SK-N-SH (cell line): ENCODE data around the gene S100A7. TPM values are rescaled to one million over a fixed set of nuclear protein-coding genes. Genes with fewer than 3 reads are reported as not detected.

Experiments
- CTCF ChIA-PET: fragments of 300-600, 350-600 bp; formaldehyde crosslinking; extraction: SDS; loops from one replicate; lab custom pipeline; 2021; lab: Yijun Ruan, JAX
- POLR2A ChIA-PET: fragments of 350-600 bp; sonication (Branson Sonifier 250); formaldehyde crosslinking; extraction: SDS; loops from one replicate; lab custom pipeline; 2020; ENCODE audit warnings: antibody characterized with exemption, inconsistent platforms; lab: Yijun Ruan, JAX
- DNase-seq: peaks from one replicate; pipeline ENCODE4 v3.0.0; 2012
- H2AFZ ChIP-seq: fragments of 200-600 bp; sonication (generic); 2 replicates; pipeline ENCODE4 v1.8.1; 2016; ENCODE audit warnings: antibody characterized with exemption, mild to moderate bottlenecking, low read depth
- H3F3A ChIP-seq: fragments of 200-600 bp; sonication (generic); replicated peaks from 2 replicates; pipeline ENCODE3; 2016; ENCODE audit warnings: antibody characterized with exemption, mild to moderate bottlenecking; ENCODE audit not compliant: insufficient read depth
- H3K27ac ChIP-seq, 2 experiments: fragments of 200-500 bp in 1 of 2; fragments of 200-600 bp in 1 of 2; sonication (Bioruptor generic) in 1 of 2; sonication (generic), shearing (Covaris generic) in 1 of 2; 2 replicates each; pipeline versions ENCODE4 v1.5.1 to v1.6.1; 2014 to 2016; ENCODE audit warnings: low read depth in 2 of 2, inconsistent platforms in 1 of 2, low read length in 1 of 2, mild to moderate bottlenecking in 1 of 2, mixed read lengths in 1 of 2
- H3K27me3 ChIP-seq: fragments of 200-600 bp; sonication (generic), shearing (Covaris generic); 2 replicates; pipeline ENCODE4 v1.6.1; 2016; ENCODE audit warnings: mixed run types; ENCODE audit not compliant: insufficient read depth
- H3K36me3 ChIP-seq, 2 experiments: fragments of 200-500 bp in 1 of 2; fragments of 200-600 bp in 1 of 2; sonication (Bioruptor generic) in 1 of 2; sonication (generic) in 1 of 2; replicated peaks in 1 of 2; 2 replicates each; pipeline versions ENCODE3 to v1.5.1; 2014 to 2016; ENCODE audit warnings: low read length in 1 of 2, mild to moderate bottlenecking in 1 of 2; ENCODE audit not compliant: insufficient read depth in 2 of 2, control insufficient read depth in 1 of 2
- H3K4me1 ChIP-seq, 2 experiments: fragments of 200-500 bp in 1 of 2; fragments of 200-600 bp in 1 of 2; sonication (Bioruptor generic) in 1 of 2; sonication (generic), shearing (Covaris generic) in 1 of 2; 2 replicates each; pipeline versions ENCODE4 v1.5.1 to v1.6.1; 2014 to 2016; ENCODE audit warnings: low read depth in 1 of 2, low read length in 1 of 2, mixed run types in 1 of 2; ENCODE audit not compliant: insufficient read depth in 2 of 2, control insufficient read depth in 1 of 2
- H3K4me2 ChIP-seq: fragments of 200-600 bp; sonication (generic), shearing (Covaris generic); 2 replicates; pipeline ENCODE4 v1.6.1; 2017; ENCODE audit warnings: mixed run types
- H3K4me3 ChIP-seq, 2 experiments: fragments of 200-500 bp in 1 of 2; fragments of 200-600 bp in 1 of 2; sonication (Bioruptor generic) in 1 of 2; sonication (generic), shearing (Covaris generic) in 1 of 2; 2 replicates each; pipeline versions ENCODE4 v1.5.1 to v1.8.1; 2014 to 2016; ENCODE audit warnings: low read depth in 2 of 2, inconsistent platforms in 1 of 2, low read length in 1 of 2, mild to moderate bottlenecking in 1 of 2, mixed read lengths in 1 of 2, moderate library complexity in 1 of 2
- H3K79me2 ChIP-seq: fragments of 200-600 bp; sonication (generic); 2 replicates; pipeline ENCODE4 v1.8.1; 2017; ENCODE audit warnings: mild to moderate bottlenecking; ENCODE audit not compliant: insufficient read depth
- H3K9ac ChIP-seq: fragments of 200-600 bp; sonication (generic); 2 replicates; pipeline ENCODE4 v1.6.1; 2017; ENCODE audit warnings: mixed run types
- H3K9me2 ChIP-seq: fragments of 200-600 bp; sonication (generic); 2 replicates; pipeline ENCODE4 v1.6.1; 2017; ENCODE audit warnings: mixed run types
- H3K9me3 ChIP-seq: fragments of 200-600 bp; sonication (generic); 2 replicates; pipeline ENCODE4 v1.6.1; 2017; ENCODE audit warnings: mixed run types, mild to moderate bottlenecking, moderate library complexity
- H4K20me1 ChIP-seq: fragments of 200-600 bp; sonication (generic); 2 replicates; pipeline ENCODE4 v1.6.1; 2017; ENCODE audit warnings: mild to moderate bottlenecking, mixed run types; ENCODE audit not compliant: insufficient read depth
- CHD2 ChIP-seq: fragments of 150-350 bp; IDR thresholded peaks from 2 replicates; pipeline ENCODE4 v1.6.1; 2018; ENCODE audit warnings: low read length; ENCODE audit not compliant: partially characterized antibody
- EP300 ChIP-seq, 2 experiments: IDR thresholded peaks; 2 replicates each; pipeline versions ENCODE4 v1.4.0 to v1.6.1; 2012; ENCODE audit warnings: borderline replicate concordance in 1 of 2, low read depth in 1 of 2, low read length in 1 of 2
- FOSL2 ChIP-seq: IDR thresholded peaks from 2 replicates; pipeline ENCODE4 v1.4.0; 2012; ENCODE audit warnings: low read depth, mild to moderate bottlenecking, moderate library complexity, borderline replicate concordance
- GATA2 ChIP-seq: sonication (generic); formaldehyde crosslinking; IDR thresholded peaks from 2 replicates; pipeline ENCODE4 v1.5.0; 2020; ENCODE audit warnings: mild to moderate bottlenecking, missing genetic modification reagents
- JUND ChIP-seq: IDR thresholded peaks from 2 replicates; pipeline ENCODE4 v1.4.0; 2012
- MXI1 ChIP-seq: IDR thresholded peaks from 2 replicates; pipeline ENCODE4 v1.6.1; 2012; ENCODE audit warnings: mild to moderate bottlenecking, low read depth, low read length, improper control_type of control experiment
- NFIC ChIP-seq: IDR thresholded peaks from 2 replicates; pipeline ENCODE4 v1.4.0; 2012; ENCODE audit warnings: borderline replicate concordance
- NRF1 ChIP-seq: IDR thresholded peaks from 2 replicates; pipeline ENCODE4 v1.6.1; 2012; ENCODE audit warnings: low read depth, mild to moderate bottlenecking, low read length
- POLR2AphosphoS5 ChIP-seq: IDR thresholded peaks from 2 replicates; pipeline ENCODE4 v1.6.1; 2012; ENCODE audit warnings: low read depth, low read length
- RAD21 ChIP-seq: IDR thresholded peaks from 2 replicates; pipeline ENCODE4 v1.6.1; 2012; ENCODE audit warnings: mild to moderate bottlenecking, low read length
- RCOR1 ChIP-seq: fragments of 150-350 bp; IDR thresholded peaks from 2 replicates; pipeline ENCODE4 v1.6.1; 2017; ENCODE audit warnings: antibody characterized with exemption, low read length
- RXRA ChIP-seq: IDR thresholded peaks from 2 replicates; pipeline ENCODE4 v1.4.0; 2012; ENCODE audit warnings: low read depth, mild to moderate bottlenecking, borderline replicate concordance
- SIN3A ChIP-seq: IDR thresholded peaks from 2 replicates; pipeline ENCODE4 v1.6.1; 2012; ENCODE audit warnings: low read depth, mild to moderate bottlenecking, low read length, moderate library complexity, borderline replicate concordance
- TEAD4 ChIP-seq: IDR thresholded peaks from 2 replicates; pipeline ENCODE4 v1.4.0; 2012; ENCODE audit warnings: mild to moderate bottlenecking, borderline replicate concordance; ENCODE audit not compliant: insufficient read depth
- WGBS: methylation state at CpG from one replicate; pipeline ENCODE4 v1.1.6; 2017; ENCODE audit warnings: low lambda C conversion rate; 5-methylcytosine and 5-hydroxymethylcytosine counted together
- polyA plus RNA-seq, 3 experiments: library from polyadenylated mRNA; depleted of rRNA; stranded (reverse); fragments of >200 nt; gene quantifications; 2 replicates each; pipeline ENCODE4 v1.2.3, GENCODE V29; 2012
- TF ChIP-seq, protein P1 (sequence below): IDR thresholded peaks from 2 replicates; pipeline ENCODE4; 2012
- TF ChIP-seq, protein P2 (sequence below): IDR thresholded peaks from 2 replicates; pipeline ENCODE4 v1.4.0; 2012; ENCODE audit warnings: low read depth
- TF ChIP-seq, protein P3 (sequence below): IDR thresholded peaks from 2 replicates; pipeline ENCODE4 v1.4.0; 2012; ENCODE audit warnings: low read depth, borderline replicate concordance
- TF ChIP-seq, protein P4 (sequence below): IDR thresholded peaks from 2 replicates; pipeline ENCODE4 v1.4.0; 2012; ENCODE audit warnings: low read depth, borderline replicate concordance
- TF ChIP-seq, protein P5 (sequence below): fragments of 150-350 bp; IDR thresholded peaks from 2 replicates; pipeline ENCODE4 v1.6.1; 2017; ENCODE audit warnings: antibody characterized with exemption, low read length, low read depth, borderline replicate concordance

The S100A7 gene
- polyA plus RNA-seq, 1 of the 3 experiments (the other 2 are of a cell fraction) = not detected

DNA sequence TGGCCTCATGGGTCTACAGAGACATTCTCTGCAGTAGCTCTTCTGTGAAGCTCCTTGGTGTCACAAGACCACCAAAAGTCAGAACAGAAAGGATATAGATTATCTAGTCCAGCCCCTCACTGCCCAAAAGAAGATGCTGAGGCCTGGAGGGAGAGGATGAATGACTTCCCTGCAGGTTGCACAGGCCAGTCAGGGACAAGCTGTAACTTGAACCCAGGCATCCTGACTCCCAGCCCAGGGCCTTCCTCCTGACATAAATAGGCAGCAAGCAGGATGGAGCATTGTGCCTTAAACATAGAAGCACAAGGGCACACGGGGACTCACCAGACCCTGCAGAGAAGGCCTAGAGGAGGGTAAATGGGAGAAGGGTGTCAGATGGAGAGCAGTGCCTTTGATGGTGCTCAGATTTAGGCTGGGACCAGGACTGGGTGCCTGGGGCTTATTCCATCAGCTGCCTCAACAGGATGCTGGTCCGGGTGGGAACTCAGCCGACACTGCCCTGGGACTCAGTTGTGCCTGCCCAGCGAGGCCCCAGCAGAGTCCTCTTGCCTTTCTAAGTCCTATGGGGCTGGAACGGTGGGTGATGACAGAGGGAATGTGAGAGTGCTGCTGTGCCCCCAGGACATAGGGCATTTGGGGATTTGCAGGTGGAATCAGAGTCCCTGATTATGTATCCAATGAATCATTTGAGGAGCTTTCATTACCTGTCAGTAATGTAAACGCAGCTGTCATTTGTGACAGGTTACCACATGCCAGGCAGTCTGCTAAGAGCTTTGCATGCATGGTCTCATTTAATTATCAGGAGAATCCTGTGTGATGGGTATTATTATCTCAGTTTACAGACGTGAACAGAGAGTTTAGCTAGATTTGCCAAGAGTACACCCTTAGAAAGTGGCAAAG, 30.9 kb downstream of the S100A7 start:
- Histone ChIP-seq H3K27me3 (peaks cover 12% of the 10 kb centered on the region; the same call in 1 of the 2 replicates), H3K36me3 (no peaks in the 10 kb centered on the region), H3K9me3 (no peaks in the 10 kb centered on the region), H3K9ac (no peak overlapping the region), H2AFZ (no peak overlapping the region), H3K79me2 (no peaks in the 10 kb centered on the region), H3K9me2 (no peaks in the 10 kb centered on the region), H3K4me2 (no peak overlapping the region), H3K4me1 (no peaks in the 10 kb centered on the region), H3K4me3 (no peak overlapping the region), H3F3A (no peaks in the 10 kb centered on the region), H3K27ac (no peak overlapping the region), H4K20me1 (no peaks in the 10 kb centered on the region)
- DNase-seq = no peak
- ChIA-PET POLR2A (no interaction called here), CTCF (interaction anchor here (1.2 to 2.3 kb wide), 2 partner anchors 65 to 77 kb away, joined by 3 to 10 read pairs; no protein-coding TSS in a partner anchor)
- no peak for TF ChIP-seq RCOR1
- TF ChIP-seq, protein P1, sequence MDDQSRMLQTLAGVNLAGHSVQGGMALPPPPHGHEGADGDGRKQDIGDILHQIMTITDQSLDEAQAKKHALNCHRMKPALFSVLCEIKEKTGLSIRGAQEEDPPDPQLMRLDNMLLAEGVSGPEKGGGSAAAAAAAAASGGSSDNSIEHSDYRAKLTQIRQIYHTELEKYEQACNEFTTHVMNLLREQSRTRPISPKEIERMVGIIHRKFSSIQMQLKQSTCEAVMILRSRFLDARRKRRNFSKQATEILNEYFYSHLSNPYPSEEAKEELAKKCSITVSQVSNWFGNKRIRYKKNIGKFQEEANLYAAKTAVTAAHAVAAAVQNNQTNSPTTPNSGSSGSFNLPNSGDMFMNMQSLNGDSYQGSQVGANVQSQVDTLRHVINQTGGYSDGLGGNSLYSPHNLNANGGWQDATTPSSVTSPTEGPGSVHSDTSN = no peak
- TF ChIP-seq MXI1 = no peak
- TF ChIP-seq, protein P2, sequence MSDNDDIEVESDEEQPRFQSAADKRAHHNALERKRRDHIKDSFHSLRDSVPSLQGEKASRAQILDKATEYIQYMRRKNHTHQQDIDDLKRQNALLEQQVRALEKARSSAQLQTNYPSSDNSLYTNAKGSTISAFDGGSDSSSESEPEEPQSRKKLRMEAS = no peak
- TF ChIP-seq TEAD4 = no peak
- no peak for TF ChIP-seq RAD21
- TF ChIP-seq NFIC = no peak
- TF ChIP-seq POLR2AphosphoS5 = no peak
- TF ChIP-seq, protein P3, sequence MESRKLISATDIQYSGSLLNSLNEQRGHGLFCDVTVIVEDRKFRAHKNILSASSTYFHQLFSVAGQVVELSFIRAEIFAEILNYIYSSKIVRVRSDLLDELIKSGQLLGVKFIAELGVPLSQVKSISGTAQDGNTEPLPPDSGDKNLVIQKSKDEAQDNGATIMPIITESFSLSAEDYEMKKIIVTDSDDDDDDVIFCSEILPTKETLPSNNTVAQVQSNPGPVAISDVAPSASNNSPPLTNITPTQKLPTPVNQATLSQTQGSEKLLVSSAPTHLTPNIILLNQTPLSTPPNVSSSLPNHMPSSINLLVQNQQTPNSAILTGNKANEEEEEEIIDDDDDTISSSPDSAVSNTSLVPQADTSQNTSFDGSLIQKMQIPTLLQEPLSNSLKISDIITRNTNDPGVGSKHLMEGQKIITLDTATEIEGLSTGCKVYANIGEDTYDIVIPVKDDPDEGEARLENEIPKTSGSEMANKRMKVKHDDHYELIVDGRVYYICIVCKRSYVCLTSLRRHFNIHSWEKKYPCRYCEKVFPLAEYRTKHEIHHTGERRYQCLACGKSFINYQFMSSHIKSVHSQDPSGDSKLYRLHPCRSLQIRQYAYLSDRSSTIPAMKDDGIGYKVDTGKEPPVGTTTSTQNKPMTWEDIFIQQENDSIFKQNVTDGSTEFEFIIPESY = no peak
- no peak for TF ChIP-seq FOSL2
- TF ChIP-seq RXRA = no peak
- TF ChIP-seq, protein P4, sequence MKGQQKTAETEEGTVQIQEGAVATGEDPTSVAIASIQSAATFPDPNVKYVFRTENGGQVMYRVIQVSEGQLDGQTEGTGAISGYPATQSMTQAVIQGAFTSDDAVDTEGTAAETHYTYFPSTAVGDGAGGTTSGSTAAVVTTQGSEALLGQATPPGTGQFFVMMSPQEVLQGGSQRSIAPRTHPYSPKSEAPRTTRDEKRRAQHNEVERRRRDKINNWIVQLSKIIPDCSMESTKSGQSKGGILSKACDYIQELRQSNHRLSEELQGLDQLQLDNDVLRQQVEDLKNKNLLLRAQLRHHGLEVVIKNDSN = no peak
- no peak for TF ChIP-seq GATA2 (CRISPR knock-in tag)
- TF ChIP-seq NRF1 = no peak
- TF ChIP-seq, protein P5, sequence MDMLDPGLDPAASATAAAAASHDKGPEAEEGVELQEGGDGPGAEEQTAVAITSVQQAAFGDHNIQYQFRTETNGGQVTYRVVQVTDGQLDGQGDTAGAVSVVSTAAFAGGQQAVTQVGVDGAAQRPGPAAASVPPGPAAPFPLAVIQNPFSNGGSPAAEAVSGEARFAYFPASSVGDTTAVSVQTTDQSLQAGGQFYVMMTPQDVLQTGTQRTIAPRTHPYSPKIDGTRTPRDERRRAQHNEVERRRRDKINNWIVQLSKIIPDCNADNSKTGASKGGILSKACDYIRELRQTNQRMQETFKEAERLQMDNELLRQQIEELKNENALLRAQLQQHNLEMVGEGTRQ = no peak
- no peak for TF ChIP-seq EP300 (IDR thresholded peaks at IDR 0.05; ENCODE audit: borderline replicate concordance in 1 of 2, low read depth in 1 of 2, low read length in 1 of 2)
- no peak for TF ChIP-seq JUND
- TF ChIP-seq SIN3A = no peak
- TF ChIP-seq CHD2 = no peak
- 5% methylated on average over 7 of the region's 7 CpGs for WGBS
